Osteoblast (primary cell): ENCODE data around the gene UST. TPM values are rescaled to one million over a fixed set of nuclear protein-coding genes. Genes with fewer than 3 reads are reported as not detected.

Experiments used
- DNase-seq: peaks from one replicate; pipeline ENCODE4 v3.0.0; 2011; ENCODE audit warnings: low spot score, mixed read lengths; ENCODE audit not compliant: insufficient read length; ENCODE audit errors: missing footprints
- H2AFZ ChIP-seq: 2 replicates; pipeline ENCODE4 v1.6.0; 2011; ENCODE audit warnings: mild to moderate bottlenecking, low read length
- H3K27ac ChIP-seq: 2 replicates; pipeline ENCODE4 v1.5.1; 2011; ENCODE audit warnings: mild to moderate bottlenecking, low read depth, low read length, moderate library complexity
- H3K27me3 ChIP-seq: 2 replicates; pipeline ENCODE4 v1.6.0; 2012; ENCODE audit warnings: mild to moderate bottlenecking, control low read depth, inconsistent platforms, low read length, moderate library complexity; ENCODE audit not compliant: insufficient read depth
- H3K36me3 ChIP-seq: 2 replicates; pipeline ENCODE4 v1.5.1; 2011; ENCODE audit warnings: mild to moderate bottlenecking, low read length, control low read depth, moderate library complexity; ENCODE audit not compliant: insufficient read depth
- H3K4me1 ChIP-seq: 2 replicates; pipeline ENCODE4 v1.5.1; 2011; ENCODE audit warnings: mild to moderate bottlenecking, low read length, control low read depth, moderate library complexity; ENCODE audit not compliant: insufficient read depth
- H3K4me2 ChIP-seq: 2 replicates; pipeline ENCODE4 v1.6.0; 2011; ENCODE audit warnings: mild to moderate bottlenecking, low read length; ENCODE audit not compliant: insufficient read depth
- H3K4me3 ChIP-seq: fragments of 200-600 bp; sonication (generic); 3 replicates; pipeline ENCODE4 v1.5.1; 2012; ENCODE audit warnings: mild to moderate bottlenecking, low read length, inconsistent platforms; ENCODE audit not compliant: insufficient read depth
- H3K79me2 ChIP-seq: 2 replicates; pipeline ENCODE4 v1.6.0; 2012; ENCODE audit warnings: mild to moderate bottlenecking, low read length, control low read depth, inconsistent platforms; ENCODE audit not compliant: insufficient read depth
- H3K9me3 ChIP-seq: 2 replicates; pipeline ENCODE4 v1.5.1; 2011; ENCODE audit warnings: low read depth, low read length, control low read depth
- H4K20me1 ChIP-seq: 2 replicates; pipeline ENCODE4 v1.6.0; 2012; ENCODE audit warnings: mild to moderate bottlenecking, low read length, control low read depth; ENCODE audit not compliant: insufficient read depth
- total RNA-seq: library from RNA; depleted of rRNA; stranded (reverse); fragments of >200 nt; gene quantifications from 2 replicates; pipeline ENCODE4 v1.2.3, GENCODE V29; 2012
- TF ChIP-seq, protein P1 (sequence below): IDR thresholded peaks from 2 replicates; pipeline ENCODE4 v1.5.1; 2011; ENCODE audit warnings: mild to moderate bottlenecking, low read depth, low read length, moderate library complexity; ENCODE audit errors: extremely low read depth

The UST gene
- total RNA-seq, 1 donor, result 18.1 TPM

DNA sequence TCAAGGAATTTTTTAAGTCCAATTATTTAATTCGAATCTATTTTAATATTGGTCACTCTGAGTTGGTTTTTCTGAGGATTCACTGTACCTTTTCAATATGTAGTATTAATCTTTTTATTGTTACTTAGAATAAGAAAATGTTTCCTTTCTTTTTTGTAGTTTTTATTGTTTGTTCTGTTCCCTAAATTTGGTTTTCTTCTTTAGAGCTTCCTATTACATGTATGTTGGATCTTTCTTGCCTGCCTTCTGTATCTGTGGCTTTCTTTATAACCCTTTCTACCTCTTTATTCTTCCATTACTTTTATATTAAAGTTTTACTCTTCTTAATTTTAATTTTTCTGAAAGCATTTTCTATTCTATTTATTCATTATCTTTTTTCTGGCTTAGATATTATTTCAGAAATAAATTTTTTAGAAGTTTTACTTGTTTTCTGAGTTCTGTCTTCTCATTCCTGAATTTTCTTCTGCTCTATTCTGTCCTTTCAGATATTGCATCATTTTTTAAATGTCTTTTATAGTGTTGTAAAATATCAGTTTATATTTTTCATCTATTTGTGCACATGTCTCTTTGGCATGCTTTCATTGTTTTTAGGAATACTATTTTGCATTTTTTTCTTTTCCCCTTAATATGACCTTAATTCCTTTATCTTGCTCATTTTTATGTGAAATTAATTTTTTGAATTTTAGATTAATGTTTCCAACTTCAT, 33.6 kb upstream of the UST start:
- H4K20me1 ChIP-seq, result no peaks in the 10 kb centered on the region
- H3K36me3 ChIP-seq, result no peaks in the 10 kb centered on the region
- H3K4me1 ChIP-seq, result peaks cover 9% of the 10 kb centered on the region
- H3K27ac ChIP-seq, result no peak overlapping the region
- no peaks in the 10 kb centered on the region for H3K27me3 ChIP-seq
- no peaks in the 10 kb centered on the region for H3K9me3 ChIP-seq
- no peak for DNase-seq
- no peak overlapping the region for H3K4me3 ChIP-seq
- H2AFZ ChIP-seq, result no peak overlapping the region
- H3K4me2 ChIP-seq, result no peak overlapping the region
- TF ChIP-seq, protein P1, sequence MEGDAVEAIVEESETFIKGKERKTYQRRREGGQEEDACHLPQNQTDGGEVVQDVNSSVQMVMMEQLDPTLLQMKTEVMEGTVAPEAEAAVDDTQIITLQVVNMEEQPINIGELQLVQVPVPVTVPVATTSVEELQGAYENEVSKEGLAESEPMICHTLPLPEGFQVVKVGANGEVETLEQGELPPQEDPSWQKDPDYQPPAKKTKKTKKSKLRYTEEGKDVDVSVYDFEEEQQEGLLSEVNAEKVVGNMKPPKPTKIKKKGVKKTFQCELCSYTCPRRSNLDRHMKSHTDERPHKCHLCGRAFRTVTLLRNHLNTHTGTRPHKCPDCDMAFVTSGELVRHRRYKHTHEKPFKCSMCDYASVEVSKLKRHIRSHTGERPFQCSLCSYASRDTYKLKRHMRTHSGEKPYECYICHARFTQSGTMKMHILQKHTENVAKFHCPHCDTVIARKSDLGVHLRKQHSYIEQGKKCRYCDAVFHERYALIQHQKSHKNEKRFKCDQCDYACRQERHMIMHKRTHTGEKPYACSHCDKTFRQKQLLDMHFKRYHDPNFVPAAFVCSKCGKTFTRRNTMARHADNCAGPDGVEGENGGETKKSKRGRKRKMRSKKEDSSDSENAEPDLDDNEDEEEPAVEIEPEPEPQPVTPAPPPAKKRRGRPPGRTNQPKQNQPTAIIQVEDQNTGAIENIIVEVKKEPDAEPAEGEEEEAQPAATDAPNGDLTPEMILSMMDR, result no peak
- H3K79me2 ChIP-seq, result no peaks in the 10 kb centered on the region

DNA sequence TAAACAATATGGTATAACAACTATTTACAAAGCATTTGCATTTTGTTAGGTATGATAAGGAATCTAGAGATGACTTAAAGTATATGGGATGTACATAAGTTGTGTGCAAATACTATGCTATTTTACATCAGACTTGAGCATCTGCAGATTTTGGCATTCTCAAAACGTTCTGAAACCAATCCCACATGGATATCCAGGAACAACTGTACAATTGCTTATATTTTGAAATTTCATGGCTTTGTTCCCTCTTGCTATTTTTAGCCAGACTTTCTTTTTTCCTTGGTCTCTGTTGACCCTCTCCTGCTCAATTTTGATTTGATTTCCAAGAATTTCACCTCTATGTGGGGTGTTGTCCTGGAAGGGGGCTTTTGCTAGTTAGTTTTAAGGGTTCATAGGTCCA, 32.9 kb upstream of the UST start:
- H3K27ac ChIP-seq, result no peak overlapping the region
- no peak overlapping the region for H3K4me2 ChIP-seq
- no peak for DNase-seq
- H2AFZ ChIP-seq, result no peak overlapping the region
- no peaks in the 10 kb centered on the region for H3K27me3 ChIP-seq
- H3K36me3 ChIP-seq, result no peaks in the 10 kb centered on the region
- no peaks in the 10 kb centered on the region for H3K9me3 ChIP-seq
- TF ChIP-seq, protein P1, result no peak
- H4K20me1 ChIP-seq, result no peaks in the 10 kb centered on the region
- H3K4me3 ChIP-seq, result no peak overlapping the region
- peaks cover 9% of the 10 kb centered on the region for H3K4me1 ChIP-seq
- no peaks in the 10 kb centered on the region for H3K79me2 ChIP-seq

DNA sequence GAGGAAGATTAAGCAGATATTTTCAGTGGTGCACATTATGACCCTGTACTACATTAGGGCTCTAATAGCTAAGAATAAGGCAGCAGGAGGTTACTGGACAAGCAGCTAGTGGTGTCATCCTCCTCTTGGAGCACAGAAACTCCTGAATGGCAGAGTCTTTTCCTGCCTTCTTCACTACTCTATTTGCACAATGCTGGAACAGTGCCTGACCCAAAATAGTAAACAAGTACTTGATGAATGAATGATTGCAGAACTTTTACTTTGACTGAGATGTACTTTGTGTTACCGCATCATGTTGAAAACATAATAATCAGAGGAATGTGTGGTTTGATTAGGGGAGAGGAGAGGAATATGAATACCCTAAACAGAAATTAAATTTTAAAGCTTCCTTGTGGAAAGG, 30.0 kb upstream of the UST start:
- Histone ChIP-seq H3K27ac (no peak overlapping the region), H3K79me2 (no peaks in the 10 kb centered on the region), H3K4me3 (no peak overlapping the region), H3K4me2 (no peak overlapping the region), H4K20me1 (no peaks in the 10 kb centered on the region), H3K27me3 (no peaks in the 10 kb centered on the region), H3K4me1 (peaks cover 19% of the 10 kb centered on the region), H3K36me3 (no peaks in the 10 kb centered on the region), H3K9me3 (no peaks in the 10 kb centered on the region), H2AFZ (no peak overlapping the region)
- TF ChIP-seq, protein P1, result no peak
- DNase-seq, result no peak

DNA sequence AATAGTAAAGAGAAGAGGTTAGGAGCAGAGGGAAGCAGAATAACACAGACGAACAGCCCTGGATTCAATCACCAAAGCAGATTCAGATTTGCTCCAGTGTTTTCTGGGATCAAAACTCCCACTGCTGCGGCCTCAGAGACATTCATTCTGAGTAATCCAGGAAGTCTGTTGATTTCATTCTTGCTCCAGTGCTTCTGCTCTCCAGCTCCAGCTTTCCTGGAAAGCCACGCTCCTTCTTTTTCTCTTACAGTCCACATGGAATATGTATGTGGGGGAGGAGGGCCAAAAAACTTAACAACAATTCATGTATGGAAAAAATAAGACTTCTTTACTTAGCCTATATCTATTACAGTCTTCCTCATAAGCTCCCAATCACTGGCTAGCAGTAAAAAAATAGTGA, 26.4 kb upstream of the UST start:
- DNase-seq, result peak; percentile 84
- peak overlapping the region; percentile 47 for H3K4me2 ChIP-seq

More for the DNA sequence above, 26.4 kb upstream of the UST start:
- TF ChIP-seq, protein P1, result no peak
- Histone ChIP-seq H4K20me1 (no peaks in the 10 kb centered on the region), H3K9me3 (no peaks in the 10 kb centered on the region), H3K36me3 (no peaks in the 10 kb centered on the region), H3K79me2 (no peaks in the 10 kb centered on the region), H3K27ac (peak overlapping the region; percentile 37), H3K4me3 (no peak overlapping the region), H3K4me1 (peaks cover 26% of the 10 kb centered on the region), H2AFZ (peak overlapping the region; percentile 52), H3K27me3 (no peaks in the 10 kb centered on the region)
